GM12874 (cell line): Measurements from ENCODE around the gene FBXL20.

Experiments
- TF ChIP-seq, protein P1 (sequence below): IDR thresholded peaks from 2 replicates; pipeline ENCODE4 v1.5.1; 2011; ENCODE audit warnings: low read depth, mild to moderate bottlenecking, control low read depth, low read length, moderate library complexity; ENCODE audit not compliant: insufficient read depth

The FBXL20 gene

DNA sequence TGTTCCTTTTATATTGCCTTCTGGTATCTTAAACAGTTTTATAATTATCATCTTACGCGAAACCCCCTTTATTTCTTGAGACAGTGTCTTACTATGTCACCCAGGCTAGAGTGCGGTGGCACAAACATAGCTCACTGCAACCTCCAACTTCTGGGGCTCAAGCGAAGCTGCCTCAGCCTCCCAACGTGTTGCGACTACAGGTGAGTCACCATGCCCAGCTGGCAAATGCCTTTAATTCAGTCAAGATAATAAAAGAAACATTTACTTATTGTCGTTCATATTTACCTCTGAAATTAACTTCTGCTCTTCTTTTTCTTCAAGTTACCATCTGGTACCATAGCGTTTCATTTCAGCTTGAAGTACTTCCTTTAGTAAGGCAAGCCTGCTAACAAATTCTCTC, 43.9 kb downstream of the FBXL20 start:
- TF ChIP-seq, protein P1, sequence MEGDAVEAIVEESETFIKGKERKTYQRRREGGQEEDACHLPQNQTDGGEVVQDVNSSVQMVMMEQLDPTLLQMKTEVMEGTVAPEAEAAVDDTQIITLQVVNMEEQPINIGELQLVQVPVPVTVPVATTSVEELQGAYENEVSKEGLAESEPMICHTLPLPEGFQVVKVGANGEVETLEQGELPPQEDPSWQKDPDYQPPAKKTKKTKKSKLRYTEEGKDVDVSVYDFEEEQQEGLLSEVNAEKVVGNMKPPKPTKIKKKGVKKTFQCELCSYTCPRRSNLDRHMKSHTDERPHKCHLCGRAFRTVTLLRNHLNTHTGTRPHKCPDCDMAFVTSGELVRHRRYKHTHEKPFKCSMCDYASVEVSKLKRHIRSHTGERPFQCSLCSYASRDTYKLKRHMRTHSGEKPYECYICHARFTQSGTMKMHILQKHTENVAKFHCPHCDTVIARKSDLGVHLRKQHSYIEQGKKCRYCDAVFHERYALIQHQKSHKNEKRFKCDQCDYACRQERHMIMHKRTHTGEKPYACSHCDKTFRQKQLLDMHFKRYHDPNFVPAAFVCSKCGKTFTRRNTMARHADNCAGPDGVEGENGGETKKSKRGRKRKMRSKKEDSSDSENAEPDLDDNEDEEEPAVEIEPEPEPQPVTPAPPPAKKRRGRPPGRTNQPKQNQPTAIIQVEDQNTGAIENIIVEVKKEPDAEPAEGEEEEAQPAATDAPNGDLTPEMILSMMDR = no peak

DNA sequence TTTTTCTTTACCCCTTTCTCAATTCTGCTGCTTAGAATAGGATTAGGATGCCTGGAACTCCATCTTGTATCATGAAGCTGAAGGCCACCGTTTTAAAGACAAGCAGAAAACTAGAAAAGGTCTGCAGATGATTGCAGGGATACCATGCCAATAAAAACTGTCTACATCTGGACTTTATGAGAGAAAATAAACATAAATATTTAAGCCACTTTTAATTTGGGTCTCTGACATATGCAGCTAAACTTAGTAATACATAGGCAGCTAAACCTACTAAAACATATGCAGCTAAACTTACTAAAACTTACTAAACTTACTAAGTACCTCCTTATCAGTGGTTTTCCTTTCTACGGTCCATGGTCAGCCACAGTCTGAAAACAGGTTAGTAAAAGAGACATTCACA, 48.4 kb downstream of the FBXL20 start:
- TF ChIP-seq, protein P1 = no peak

DNA sequence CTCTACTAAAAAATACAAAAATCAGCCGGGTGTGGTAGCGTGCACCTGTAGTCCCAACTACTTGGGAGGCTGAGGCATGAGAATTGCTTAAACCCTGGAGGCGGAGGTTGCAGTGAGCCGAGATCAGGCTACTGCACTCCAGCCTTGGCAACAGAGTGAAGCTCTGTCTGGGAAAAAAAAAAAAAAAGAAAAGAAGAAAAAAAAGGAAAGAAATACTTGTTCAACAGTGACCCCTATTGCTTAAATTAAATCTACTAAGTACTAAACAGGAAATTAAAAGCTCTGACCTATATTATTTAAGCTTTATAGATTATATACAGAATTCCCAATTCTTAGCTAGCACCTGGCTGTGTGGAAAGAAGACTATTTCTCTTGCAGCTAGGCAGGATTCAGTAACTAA, 48.9 kb downstream of the FBXL20 start:
- TF ChIP-seq, protein P1 = no peak

DNA sequence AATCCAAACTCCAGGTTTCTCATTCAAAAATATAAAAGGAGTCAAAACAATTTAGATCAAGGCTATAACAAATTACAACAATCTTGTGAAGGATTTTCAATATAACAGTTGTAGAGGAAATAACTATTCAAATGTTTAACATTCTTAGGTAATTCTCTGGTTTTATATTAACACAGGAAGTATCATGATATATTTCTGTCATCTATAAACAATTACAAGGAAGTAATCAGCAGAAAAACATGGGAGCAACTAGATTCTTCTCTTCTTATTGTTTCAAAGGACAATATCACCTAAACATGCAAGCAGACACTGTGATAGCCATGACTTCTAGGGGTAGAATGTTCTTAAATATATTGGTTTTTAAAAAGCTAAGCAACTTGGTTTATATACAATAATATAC, 49.9 kb downstream of the FBXL20 start:
- TF ChIP-seq, protein P1 = no peak

DNA sequence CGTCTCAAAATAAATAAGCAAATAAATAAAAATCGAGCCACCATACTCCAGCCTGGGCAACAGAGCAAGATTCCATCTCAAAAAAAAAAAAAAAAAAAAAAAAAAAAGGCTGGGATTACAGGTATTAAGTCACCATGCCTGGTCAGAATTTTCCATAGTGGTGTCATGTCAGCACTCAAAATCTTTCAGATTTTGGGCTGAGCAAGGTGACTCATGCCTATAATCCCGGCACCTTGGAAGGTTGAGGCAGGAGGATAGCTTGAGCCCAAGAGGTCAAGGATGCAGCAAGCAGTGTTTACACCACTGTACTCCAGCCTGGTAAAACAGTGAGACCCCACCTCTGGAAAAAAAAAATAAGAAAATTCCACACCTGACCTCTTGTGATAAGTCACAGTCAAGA, 52.2 kb downstream of the FBXL20 start:
- TF ChIP-seq, protein P1 = no peak

DNA sequence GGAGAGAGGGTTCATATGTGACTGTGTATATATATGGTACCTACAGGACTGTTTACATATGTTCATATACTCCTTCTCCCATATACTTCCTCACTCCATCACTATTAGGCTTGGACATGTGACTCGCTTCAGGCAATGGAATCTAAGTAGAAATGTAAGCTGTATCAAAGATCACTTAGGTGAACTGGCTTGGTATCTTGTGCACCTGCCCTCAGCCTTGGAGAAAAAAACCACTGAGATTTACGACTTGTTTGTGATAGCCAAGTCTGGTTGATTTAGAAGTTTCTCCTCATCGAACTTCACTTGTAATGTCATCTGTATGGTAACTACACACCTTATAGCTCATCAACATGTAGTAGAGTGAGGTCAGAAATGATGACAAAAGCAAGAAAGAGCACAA, 59.9 kb downstream of the FBXL20 start:
- TF ChIP-seq, protein P1 = no peak

DNA sequence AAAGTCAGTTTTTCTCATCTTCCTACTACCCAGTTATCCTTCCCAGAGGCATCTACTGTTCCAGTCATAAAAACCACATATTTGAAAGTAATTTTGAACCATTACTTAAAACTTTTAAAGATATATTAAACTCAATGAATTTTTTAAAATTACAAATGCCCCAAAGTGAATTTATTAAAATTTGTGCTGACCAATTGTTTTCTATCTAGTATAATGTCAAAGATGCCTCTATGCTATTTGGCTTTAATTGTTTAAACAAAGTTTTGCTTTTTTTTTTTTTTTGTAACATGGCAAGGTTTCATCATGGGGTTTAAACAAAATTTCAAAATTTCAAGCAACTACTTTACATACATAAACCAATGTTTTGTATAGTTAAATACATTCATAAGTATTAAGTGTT, 60.7 kb downstream of the FBXL20 start:
- TF ChIP-seq, protein P1 = no peak

DNA sequence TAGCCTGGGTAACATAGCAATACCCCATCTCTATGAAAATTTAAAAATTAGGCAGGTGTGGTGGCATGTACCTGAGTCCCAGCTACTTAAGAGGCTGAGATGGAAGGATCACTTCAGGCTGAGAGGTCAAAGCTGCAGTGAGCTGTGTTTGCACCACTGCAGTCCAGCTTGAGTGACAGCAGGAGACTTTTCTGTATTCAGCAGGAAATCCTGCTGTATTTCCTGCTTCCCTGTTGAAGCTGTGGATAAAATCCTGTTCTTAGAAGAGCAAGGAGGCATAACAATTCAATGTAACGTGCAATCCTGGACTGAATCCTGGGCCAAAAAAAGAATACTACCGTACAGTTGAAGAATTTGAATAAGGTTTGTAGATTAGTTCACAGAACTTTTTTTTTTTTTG, 62.2 kb downstream of the FBXL20 start:
- TF ChIP-seq, protein P1 = no peak
